ENCODE measurements around the gene HOMER3.
A peak's percentile ranks its signal among the peaks of the same experiment; 100 is the strongest.

The HOMER3 gene

DNA sequence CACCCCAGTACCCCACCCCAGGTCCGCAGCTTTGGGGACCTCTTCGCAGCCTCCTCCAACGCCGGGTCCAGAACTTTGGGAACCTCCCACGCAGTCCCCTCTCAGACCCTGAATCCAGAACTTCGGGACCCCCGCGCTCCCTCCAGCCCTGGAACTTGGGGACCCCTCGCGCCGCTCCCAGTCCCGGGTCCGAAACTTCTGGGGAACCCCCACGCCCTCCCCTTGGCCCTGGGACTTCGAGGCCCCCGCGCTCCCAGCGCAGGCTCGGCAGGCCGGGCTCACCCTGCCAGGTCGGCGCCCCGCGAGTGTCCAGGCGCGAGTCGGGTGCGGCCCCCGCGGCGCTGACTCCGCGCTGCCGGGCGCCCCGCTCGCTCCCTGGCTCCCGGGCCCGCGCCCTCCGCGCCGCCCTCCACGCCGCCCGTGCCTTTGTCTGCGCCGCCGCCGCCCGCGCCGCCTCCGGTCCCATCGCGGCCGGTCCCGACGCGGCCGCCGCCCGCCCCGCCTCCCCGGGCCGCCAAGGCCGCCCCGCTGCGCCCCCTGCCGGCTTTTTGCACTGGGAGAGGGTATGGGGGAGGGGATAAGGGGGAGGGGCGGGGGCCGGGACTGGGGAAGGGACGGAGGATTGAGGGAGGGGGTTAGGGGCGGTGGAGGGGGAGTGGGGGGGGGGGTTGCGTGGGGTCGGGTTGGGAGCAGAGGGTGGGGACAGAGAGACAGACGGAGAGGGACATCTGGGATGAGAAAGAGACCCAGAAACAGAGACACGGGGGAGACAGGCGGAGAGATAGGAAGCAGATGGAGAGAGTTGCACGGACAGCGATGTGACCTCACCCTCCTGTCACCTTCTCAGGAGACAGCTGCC, at the start of gene HOMER3:
Gene HOMER3 (minus strand): TSS at position 449 of the 859 bp plus-strand sequence. CDS start 2,235 bp downstream, outside the sequence.
- DNase-seq (ENCODE audit: low spot score): peak; percentile 44

DNA sequence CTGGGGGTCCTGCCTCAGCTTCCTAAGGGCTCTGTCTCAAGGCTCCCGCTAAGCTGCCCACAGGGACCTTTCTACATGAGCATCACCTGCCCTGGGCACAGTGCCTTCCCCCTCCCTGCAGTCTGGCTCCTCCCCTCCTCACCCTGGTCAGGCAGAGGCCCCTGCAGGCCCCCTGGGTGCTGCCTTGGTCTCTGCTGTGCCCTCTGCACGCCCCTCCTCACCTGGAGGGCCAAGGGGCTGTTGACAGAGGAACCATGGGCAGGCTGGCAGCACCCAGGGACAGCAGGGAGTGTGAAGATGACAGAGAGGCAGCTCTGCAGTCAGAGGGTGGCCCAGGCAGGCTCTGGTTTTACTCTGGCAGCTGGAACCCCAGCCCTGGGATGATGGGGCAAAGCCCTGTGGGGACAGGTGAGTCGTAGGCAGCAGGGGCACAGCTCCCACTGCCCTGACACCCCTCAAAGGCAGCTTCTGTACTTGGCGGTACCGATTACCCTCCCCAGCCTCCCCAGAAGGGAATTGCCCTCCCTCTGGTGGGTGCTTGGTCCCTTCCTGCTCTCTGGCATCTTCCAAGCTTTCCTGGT, 49.2 kb upstream of the HOMER3 start:
- DNase-seq (ENCODE audit: low spot score): no peak

DNA sequence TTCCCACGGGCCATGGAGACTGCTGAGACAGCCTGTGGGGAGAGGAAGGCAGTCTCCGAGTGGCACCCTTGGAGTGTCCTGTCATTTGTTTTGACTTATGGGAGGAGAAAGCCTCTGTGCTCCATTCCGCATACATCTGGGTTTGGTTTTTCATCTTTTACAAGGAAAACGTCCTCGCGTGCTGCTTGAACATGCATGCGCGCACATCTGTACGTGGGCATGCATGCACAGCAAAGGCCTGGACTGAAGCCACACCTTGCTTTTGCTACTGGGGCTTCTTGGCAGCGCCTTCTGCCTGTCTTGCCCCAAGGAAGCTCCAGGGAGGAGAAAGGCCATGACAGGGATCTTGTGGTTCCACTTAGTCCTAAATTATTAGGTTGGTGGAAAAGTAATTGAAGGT, 48.3 kb upstream of the HOMER3 start:
- no peak for DNase-seq (ENCODE audit: low spot score)

DNA sequence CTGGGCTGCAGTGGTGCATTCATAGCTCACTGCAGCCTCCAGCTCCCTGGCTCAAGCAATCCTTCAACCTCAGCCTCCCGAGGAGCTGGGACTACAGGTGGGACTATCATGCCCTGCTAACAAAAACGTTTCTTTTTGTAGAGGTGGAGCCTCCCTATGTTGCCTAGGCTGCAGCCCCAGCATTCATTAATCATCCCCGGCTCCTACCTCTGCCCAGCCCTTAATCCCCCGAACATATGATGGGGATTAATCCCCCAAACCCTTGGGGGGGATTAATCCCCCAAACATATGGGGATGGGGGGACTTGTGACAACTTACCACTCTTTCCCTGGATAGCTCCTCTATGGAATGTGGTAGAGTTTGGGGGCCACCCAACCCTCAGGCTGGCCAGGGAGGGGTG, 46.4 kb upstream of the HOMER3 start:
- no peak for DNase-seq (ENCODE audit: low spot score)

DNA sequence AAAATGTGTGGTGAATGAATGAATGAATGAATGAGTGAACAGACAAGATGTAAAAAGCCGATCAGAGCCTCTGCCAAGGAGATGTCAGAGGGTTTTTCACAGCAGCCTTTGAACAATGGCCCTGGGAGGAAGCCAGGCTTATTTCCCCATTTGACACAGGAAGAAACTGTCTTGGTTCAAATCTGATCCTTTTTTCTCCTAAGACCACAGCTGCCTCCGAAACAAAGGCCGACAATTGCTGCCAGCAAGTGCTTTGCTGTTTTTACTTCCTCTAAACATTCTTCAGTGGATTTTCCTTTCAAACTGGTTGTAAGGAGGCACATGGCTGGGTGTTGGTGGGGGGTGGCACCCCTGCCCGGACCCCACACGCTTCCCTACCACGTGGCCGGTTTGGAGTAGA, 44.2 kb upstream of the HOMER3 start:
- DNase-seq (ENCODE audit: low spot score): no peak

DNA sequence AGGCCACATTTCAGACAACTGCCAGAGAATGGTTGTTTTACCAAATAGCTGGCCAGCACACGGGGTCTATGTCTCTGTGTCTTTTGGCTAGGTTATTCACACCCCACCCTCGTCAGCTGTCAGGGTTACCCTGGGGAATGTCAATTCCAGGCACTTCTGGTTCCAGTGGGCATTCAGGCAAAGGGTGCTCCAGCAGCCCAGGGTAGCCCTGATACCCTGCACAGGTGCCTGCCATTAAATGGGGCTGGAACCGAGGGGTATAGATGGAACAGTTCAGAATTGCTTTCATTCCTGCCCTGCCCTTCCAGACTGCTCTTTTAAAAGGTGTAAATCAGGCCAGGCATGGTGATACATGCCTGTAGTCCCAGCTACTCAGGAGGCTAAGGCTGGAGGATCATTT, 43.2 kb upstream of the HOMER3 start:
- no peak for DNase-seq (ENCODE audit: low spot score)

DNA sequence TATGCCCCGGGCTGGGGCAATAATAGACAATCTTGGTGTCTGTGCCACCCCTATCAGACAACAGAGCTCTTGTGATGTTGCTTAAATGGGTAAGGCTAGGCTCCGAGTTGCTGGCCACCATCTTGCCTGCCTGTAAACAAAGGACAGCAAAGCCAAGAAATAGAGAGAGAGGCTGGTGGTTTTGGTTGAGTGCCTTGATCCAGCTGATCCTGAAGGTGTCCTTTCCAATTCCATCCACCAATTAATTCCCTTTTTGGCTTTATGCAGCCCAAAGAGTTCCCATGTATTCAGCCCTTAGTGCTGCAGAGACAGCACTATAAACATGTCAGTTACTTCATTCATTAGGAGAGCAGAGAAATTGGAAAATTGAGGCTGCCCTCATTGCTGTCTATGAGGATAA, 41.7 kb upstream of the HOMER3 start:
- DNase-seq (ENCODE audit: low spot score): no peak

DNA sequence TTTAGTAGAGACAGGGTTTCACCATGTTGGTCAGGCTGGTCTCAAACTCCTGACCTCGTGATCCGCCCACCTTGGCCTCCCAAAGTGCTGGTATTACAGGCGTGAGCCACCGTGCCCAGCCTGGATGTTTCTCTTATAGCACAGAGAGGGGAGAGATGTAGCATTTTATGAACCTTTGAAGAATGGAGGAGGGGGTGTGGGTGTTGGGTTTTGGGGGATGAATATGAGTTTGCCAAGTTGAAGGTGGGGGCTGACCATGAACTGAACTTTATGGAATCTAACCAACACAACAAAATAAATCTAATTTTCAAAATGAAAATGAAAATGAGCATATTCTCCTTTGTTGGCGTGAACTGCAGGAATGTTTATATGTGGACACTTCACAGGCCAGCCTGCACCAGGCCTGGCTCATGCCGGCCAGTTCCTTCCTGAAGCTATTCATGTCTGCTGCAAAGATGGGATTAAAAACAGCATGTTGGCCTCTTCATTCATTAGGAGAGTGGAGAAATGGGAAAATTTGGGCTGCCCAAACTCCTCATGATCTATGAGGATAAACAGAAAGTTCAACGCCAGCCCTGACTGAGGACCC, 39.5 kb upstream of the HOMER3 start:
- DNase-seq (ENCODE audit: low spot score): no peak

DNA sequence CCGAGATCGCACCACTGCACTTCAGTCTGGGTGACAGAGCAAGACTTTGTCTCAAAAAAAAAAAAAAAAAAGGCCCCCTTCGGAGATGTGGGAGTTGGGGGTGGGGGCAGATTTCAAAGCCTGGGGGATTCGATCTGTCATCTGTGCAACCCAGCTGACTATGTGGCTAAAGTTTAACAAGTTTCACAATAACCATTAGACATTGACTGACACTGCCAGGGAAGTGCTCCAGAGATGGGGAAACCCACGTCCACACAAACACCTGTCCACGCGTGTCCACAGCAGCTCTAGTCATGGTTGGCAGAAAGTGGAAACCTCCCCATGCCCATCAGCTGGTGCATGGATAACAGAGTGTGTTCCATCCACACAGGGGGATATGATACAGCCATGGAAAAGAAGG, 37.6 kb upstream of the HOMER3 start:
- DNase-seq (ENCODE audit: low spot score): no peak

DNA sequence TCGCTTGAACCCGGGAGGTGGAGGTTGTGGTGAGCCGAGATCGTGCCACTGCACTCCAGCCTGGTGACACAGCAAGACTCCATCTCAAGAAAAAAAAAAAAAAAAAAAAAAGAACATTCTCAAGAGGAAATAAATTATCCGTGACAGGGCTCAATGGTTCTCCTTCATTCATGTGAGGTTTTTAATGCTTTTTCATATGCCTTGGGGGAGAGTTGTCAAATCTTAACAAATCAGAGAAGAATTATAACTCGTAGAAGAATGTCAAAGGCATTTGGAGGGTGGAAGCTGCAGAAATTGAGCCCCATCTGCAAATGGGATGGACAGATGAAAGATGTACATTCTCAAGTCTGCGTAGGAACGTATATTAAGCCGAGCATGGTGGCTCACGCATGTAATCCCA, 34.9 kb upstream of the HOMER3 start:
- DNase-seq (ENCODE audit: low spot score): no peak

DNA sequence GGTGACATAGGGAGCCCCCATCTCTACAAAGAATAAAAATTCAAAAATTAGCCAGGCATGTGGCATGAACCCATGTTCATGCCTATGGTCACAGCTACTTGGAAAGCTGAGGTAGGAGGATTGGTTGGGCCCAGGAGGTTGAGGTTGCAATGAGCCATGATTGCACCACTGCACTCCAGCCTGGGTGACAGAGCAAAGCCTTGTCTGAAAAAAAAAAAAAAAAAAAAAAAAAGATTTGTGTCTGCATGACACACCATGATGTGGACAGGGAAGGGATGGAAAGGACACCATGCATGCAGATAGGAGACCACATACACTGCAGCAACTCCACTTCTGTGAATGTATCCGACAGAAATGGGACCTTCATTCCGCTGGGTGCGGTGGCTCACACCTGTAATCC, 34.0 kb upstream of the HOMER3 start:
- no peak for DNase-seq (ENCODE audit: low spot score)

DNA sequence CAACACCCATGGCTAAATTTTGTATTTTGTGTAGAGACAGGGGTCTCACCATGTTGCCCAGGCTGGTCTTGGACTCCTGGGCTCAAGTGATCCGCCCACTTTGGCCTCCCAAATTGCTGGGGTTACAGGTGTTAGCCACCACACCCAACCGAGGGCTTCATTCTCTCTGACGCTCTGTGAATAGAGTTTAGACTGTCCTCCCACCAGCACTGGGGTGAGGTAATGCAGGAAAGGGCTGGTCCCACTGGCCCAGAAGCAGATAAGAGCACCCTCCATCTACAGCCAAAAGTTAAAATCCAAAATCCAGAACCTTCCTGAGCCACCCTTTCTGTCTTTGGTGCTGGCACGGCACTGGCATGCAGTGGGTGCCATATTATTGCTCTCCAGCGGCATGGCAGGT, 31.8 kb upstream of the HOMER3 start:
- no peak for DNase-seq (ENCODE audit: low spot score)

DNA sequence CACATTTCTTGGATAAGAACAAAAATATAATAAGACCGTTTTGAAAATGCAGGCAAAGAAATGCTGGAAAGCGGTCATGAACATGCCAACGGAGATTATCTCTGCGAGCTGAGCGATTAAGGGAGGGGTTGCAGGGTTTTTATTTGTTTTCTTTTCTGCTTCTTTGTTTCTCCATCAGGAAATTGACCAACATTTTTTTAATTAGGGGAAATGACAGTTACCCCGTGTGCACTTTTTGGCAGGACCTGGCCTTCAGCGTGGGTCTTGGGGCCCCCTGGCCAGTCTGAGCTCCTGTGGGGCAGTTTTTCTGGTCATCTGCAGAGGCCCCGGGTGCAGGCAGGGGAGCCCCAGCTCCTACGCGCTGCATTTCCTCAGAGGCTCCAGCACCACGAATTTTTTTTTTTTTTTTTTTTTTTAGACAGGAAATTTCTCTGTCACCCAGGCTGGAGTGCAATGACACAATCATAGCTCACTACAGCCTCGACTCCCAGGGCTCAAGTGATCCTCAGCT, 31.3 kb upstream of the HOMER3 start:
- no peak for DNase-seq (ENCODE audit: low spot score)

DNA sequence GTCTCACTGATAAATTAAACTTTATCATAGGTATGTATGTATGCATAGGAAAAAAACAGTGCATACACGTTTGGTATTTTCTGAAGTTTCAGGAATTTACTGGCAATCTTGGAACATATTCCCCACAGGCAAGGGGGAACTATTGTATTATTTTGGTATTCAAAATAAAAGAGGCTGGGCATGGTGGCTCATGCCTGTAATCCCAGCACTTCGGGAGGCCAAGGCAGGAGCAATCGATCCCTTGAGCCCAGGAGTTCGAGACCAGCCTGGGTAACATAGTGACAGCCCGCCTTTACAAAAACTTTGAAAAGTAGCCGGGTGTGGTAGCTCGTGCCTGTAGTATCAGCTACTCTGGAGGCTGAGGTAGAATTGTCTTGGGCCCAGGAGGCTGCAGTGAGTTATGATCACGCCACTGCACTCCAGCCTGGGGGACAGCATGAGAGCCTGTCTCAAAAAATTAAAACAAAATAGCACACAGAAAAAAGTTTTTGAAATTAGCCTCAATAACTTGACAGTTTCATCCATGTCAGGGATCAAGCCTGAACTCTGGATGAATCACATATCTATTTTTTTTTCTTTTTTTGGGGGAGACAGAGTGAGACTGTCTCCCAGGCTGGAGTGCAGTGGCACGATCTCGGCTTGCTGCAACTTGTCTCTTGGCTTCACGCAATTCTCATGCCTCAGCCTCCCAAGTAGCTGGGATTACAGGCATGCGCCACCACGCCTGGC, 29.1 kb upstream of the HOMER3 start:
- no peak for DNase-seq (ENCODE audit: low spot score)

DNA sequence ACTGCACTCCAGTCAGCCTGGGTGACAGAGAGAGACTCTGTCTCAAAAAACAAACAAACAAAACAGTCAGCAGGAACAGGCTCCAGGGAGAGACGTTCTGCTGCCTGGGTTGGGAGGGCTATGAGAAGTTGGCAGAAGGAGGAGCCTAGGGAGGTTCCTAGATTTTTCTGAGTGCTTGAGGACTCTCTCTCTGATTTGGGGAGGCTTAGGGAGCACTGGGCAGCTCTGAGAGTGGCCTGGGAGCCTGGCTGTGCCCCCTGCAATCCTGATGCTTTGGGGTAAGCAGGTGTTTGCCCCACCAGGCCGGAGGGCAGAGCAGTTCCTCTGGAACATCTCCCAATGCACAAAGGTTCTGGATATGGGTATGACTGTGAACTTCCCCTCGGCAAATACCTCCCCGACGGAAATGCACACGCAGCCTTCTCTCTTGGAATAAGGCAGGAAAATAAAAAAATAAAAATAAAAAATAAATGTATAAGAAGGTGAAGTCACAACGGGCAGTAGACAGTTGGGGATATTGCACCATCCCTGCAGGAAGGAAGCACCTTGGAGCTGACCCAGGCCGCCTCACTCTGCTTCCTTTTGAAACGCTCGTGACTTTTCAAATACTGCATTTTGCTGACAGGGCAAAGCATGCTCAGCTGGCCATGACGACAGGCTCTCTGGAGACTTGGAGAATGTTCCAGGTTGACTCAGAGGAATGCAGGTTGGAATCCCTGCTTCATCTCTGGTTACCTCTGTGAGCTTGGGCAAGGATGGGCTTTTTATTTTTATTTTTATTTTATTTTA, 26.5 kb upstream of the HOMER3 start:
- DNase-seq (ENCODE audit: low spot score): no peak

DNA sequence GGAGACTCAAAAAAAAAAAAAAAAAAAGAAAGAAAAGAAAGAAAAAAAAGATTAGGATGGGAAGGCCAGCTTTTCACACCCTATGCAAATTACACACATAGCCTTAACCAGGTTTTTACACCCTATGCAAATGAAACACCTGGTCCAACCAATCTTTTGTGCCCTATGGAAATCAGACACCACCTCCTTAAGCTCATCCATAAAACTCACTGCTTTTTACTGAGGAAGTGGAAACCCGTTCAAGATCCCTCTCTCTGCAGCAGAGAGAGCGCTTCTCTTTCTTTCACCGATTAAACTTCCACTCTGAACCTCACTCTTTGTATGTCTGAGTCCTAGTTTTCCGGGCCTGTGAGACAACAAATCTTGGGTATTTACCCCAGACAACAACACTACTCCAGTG, 25.3 kb upstream of the HOMER3 start:
- no peak for DNase-seq (ENCODE audit: low spot score)

DNA sequence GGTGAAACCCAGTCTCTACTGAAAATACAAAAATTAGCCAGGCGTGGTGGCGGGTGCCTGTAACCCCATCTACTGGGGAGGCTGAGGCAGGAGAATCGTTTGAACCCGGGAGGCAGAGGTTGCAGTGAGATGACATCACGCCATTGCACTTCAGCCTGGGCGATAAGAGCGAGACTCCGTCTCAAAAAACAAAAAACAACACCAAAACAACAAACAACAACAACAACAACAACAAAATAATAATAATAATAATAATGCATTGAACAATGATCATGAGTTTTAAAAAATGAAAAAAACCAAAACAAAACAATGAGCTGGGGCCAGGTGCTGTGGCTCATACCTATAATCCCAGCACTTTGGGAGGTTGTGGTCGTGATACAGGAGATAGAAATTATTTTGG, 23.1 kb upstream of the HOMER3 start:
- DNase-seq (ENCODE audit: low spot score): no peak

DNA sequence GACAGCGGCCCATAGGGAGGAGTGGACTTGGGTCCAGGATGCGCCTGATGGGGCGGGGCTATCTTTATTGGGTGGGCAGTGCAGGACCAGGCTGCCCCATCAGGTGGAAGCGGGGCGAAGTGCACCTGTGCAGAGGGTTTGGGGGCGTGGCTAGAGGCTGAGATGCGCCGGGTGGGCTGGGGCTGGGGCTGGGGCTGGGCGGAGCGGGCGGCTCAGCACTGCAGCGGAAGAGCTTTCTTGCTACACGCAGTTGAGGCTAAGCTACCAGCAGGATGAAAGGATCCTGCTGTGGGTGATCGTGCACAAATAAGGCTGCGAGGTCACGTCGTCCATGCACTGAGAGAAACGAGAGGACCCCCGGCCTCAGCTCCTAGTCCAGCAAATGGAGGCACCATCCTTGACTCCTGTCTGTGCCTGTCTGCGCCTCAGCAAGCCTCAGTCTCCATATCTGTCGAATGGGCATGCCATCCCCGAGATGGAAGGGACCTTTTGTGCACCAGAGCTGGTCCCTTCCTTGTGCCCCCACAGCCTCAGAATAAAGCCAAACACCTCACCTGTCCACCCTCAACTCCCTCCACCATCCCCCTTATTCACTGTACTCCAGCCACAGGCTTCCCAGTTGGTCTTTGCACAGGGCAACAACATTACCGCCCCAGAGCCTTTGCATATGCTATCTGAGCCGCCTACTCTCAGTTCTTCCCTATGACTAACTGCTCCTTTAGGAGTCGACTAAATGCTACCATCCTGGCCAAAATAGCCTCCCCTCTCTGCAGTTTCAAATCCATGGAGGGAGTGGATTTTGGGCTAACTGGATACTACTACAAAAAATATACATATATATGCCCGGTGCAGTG, 21.0 kb upstream of the HOMER3 start:
- no peak for DNase-seq (ENCODE audit: low spot score)

DNA sequence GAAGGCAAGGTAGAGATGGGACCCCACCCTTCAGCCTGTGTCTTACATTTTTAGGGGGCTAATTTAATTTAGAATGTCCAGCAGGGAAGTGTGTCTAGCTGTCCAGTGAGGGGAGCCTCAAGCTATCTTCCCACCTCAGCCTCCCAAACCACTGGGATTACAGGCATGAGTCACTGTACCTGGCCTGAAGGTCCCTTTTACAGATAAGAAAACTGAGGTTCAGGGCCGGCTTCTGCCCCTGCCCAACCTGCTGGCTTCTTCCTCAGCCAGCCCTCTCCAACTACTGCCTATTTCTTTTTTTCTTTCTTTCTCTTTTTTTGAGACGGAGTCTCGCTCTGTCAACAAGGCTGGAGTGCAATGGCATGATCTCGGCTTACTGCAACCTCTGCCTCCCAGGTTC, 19.4 kb upstream of the HOMER3 start:
- no peak for DNase-seq (ENCODE audit: low spot score)

DNA sequence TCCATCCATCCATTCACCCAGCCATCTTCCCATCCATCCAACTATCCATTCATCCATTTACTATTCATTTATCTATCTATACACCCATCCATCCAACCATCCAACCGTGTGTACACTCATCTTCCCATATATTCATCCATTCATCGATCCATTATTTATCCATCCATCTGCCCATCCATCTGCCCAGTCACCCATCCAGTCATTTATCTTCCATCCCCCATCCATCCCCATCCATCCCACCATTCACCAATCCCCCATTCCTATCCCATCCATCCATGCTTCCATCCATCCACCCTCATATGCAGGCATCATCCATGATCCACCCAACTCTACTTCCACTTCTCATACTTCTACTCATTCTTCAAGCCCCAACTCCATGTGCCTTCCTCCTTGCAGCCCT, 14.0 kb upstream of the HOMER3 start:
- DNase-seq (ENCODE audit: low spot score): no peak

DNA sequence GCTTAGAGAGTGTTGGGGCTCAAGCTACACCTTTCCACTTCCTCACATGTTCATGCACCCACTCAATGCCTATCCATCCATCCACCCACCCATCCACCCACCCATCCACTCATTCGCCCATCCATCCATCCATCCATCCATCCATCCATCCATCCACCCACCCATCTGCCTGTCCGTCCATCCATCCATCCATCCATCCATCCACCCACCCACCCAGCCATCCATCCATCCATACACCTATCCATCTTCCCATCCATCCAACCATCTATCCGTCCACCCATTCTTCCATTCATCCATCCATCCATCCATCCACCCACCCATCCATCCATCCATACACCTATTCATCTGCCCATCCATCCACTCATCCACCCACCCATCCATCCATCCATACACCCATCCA, 13.1 kb upstream of the HOMER3 start:
- no peak for DNase-seq (ENCODE audit: low spot score)

All from NAMALWA (cell line).